HEK293T (cell line): Measurements from ENCODE around the gene PDIA3.

Source experiments
- BHLHE40 ChIP-seq: fragments of 450-650 bp; IDR thresholded peaks from 2 replicates; pipeline ENCODE4 v1.6.1; 2016; ENCODE audit warnings: mild to moderate bottlenecking, moderate library complexity, borderline replicate concordance
- FOXA1 ChIP-seq: fragments of 450-650 bp; IDR thresholded peaks from 2 replicates; pipeline ENCODE4 v1.6.1; 2016; ENCODE audit warnings: mild to moderate bottlenecking
- HDGF ChIP-seq: fragments of 450-650 bp; IDR thresholded peaks from 2 replicates; pipeline ENCODE4 v1.6.1; 2017; ENCODE audit warnings: antibody characterized with exemption, borderline replicate concordance
- NFRKB ChIP-seq: fragments of 450-650 bp; IDR thresholded peaks from 2 replicates; pipeline ENCODE4 v1.6.1; 2016; ENCODE audit warnings: mild to moderate bottlenecking, moderate library complexity
- PKNOX1 ChIP-seq: fragments of 450-650 bp; IDR thresholded peaks from 2 replicates; pipeline ENCODE4 v1.6.1; 2016
- SUZ12 ChIP-seq: fragments of 450-650 bp; IDR thresholded peaks from 2 replicates; pipeline ENCODE4 v1.6.1; 2016; ENCODE audit warnings: mild to moderate bottlenecking

- TF ChIP-seq SUZ12 (no peak), FOXA1 (no peak), NFRKB (no peak), BHLHE40 (no peak), HDGF (no peak), PKNOX1 (no peak)
Measured at GRCh38 chr15:43796566-43796965, 50.3 kb downstream of the PDIA3 start.
